ENCODE data around the gene MYO1G. TPM values are rescaled to one million over a fixed set of nuclear protein-coding genes. Genes with fewer than 3 reads are reported as not detected.

MYO1G gene
- total RNA-seq, 1 experiment from 2014 or later = 0.57 TPM

DNA sequence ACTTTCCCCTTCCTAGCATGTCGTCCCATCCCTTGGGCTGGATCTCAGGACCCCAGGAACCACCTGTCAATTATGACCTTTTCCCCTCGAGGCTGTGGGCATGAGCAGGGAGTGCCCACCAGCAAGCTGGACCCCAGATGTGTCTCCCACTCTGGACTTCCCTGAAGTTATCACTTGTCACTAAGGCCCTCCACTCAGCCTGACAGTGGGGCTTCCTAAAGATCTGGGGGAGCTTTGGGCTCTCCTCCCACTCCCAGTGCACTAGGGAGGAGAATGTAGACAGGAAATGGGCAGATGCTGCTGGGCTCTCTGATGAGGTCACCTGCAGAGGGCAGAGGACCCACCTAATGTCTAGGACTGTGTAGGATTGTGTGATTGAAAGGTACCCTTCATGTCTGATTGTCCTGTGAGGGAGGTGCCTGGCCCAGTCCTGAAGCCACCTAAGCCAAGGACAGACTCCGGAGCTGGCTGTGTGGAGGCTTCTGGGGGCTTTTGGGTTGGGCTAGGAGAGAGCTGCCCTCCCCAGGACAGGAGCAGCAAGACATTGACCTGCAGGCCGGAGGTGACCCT, 18.7 kb downstream of the MYO1G start:
- H3K56ac ChIP-seq (ENCODE audit: insufficient read length, low read depth, low read length) = no peak overlapping the region
- Mint-ChIP-seq H3K36me3 (ENCODE audit: insufficient read depth in 1 of 3, low read depth in 3 of 3) (no peaks in the 10 kb centered on the region), H3K27ac (peak overlapping the region in 1 of 3 experiments; percentile 88; a peak in 1 of 7 replicates), H3K4me1 (no peaks in the 10 kb centered on the region), H3K9me3 (no peaks in the 10 kb centered on the region), H3K27me3 (ENCODE audit: low read depth) (peaks cover 30% of the 10 kb centered on the region), H3K4me3 (no peak overlapping the region)
- no peaks in the 10 kb centered on the region for H3K79me2 ChIP-seq (ENCODE audit: insufficient read depth, low read length)
- no peak overlapping the region for H3K9ac ChIP-seq (ENCODE audit: extremely low read depth, insufficient read length, low read length)
- H2BK12ac ChIP-seq (ENCODE audit: insufficient read length, low read depth, low read length) = no peak overlapping the region
- no peaks in the 10 kb centered on the region for H3K23me2 ChIP-seq (ENCODE audit: insufficient read length, low read depth, low read length, poor library complexity, severe bottlenecking)
- H2AK5ac ChIP-seq (ENCODE audit: insufficient read length, low read length) = no peak overlapping the region
- H3K4me2 ChIP-seq (ENCODE audit: insufficient read depth, insufficient read length, low read length) = no peak overlapping the region
- no peak overlapping the region for H3K27ac ChIP-seq (ENCODE audit: insufficient read length, low read depth, low read length)
- no peaks in the 10 kb centered on the region for H3K79me1 ChIP-seq (ENCODE audit: insufficient read depth, low read depth, low read length, poor library complexity, severe bottlenecking)
- H3K27me3 ChIP-seq (ENCODE audit: insufficient read depth, low read length) = no peaks in the 10 kb centered on the region; the same call in 1 of the 2 replicates
- no peak overlapping the region for H3K4ac ChIP-seq (ENCODE audit: low read depth, low read length)
- H3K14ac ChIP-seq (ENCODE audit: insufficient read depth, low read length) = no peak overlapping the region
- no peak overlapping the region for H2BK5ac ChIP-seq (ENCODE audit: insufficient read length, low read length)
- TF ChIP-seq, protein P1, sequence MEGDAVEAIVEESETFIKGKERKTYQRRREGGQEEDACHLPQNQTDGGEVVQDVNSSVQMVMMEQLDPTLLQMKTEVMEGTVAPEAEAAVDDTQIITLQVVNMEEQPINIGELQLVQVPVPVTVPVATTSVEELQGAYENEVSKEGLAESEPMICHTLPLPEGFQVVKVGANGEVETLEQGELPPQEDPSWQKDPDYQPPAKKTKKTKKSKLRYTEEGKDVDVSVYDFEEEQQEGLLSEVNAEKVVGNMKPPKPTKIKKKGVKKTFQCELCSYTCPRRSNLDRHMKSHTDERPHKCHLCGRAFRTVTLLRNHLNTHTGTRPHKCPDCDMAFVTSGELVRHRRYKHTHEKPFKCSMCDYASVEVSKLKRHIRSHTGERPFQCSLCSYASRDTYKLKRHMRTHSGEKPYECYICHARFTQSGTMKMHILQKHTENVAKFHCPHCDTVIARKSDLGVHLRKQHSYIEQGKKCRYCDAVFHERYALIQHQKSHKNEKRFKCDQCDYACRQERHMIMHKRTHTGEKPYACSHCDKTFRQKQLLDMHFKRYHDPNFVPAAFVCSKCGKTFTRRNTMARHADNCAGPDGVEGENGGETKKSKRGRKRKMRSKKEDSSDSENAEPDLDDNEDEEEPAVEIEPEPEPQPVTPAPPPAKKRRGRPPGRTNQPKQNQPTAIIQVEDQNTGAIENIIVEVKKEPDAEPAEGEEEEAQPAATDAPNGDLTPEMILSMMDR (conservative IDR thresholded peaks at IDR 0.05) = no peak
- no peak overlapping the region for H2BK120ac ChIP-seq (ENCODE audit: low read depth, low read length, poor library complexity, severe bottlenecking)
- no peaks in the 10 kb centered on the region for H3K4me1 ChIP-seq (ENCODE audit: insufficient read depth, low read length)
- no peaks in the 10 kb centered on the region for H4K20me1 ChIP-seq (ENCODE audit: control insufficient read depth, insufficient read depth, insufficient read length)
- no peak overlapping the region for H4K91ac ChIP-seq (ENCODE audit: insufficient read length, low read depth, low read length)
- no peak overlapping the region for H2BK20ac ChIP-seq (ENCODE audit: low read depth, low read length, poor library complexity, severe bottlenecking)
- no peak overlapping the region for H2AFZ ChIP-seq (ENCODE audit: low read length)
- H2BK15ac ChIP-seq (ENCODE audit: low read depth, low read length) = no peak overlapping the region
- no peak overlapping the region for H3K23ac ChIP-seq (ENCODE audit: insufficient read length, low read depth, low read length)
- no CpG with 5 or more reads among the region's 4 CpGs for WGBS (ENCODE audit: extremely low coverage, insufficient read length, low lambda C conversion rate)
- no peak overlapping the region for H4K5ac ChIP-seq (ENCODE audit: insufficient read length, low read depth, low read length)
- H4K8ac ChIP-seq (replicated peaks; ENCODE audit: insufficient read length, low read depth, low read length) = no peak overlapping the region
- no peak overlapping the region for H3K18ac ChIP-seq (ENCODE audit: insufficient read length, low read depth, low read length)
- H3K9me3 ChIP-seq (ENCODE audit: control insufficient read depth, low read depth, low read length) = no peaks in the 10 kb centered on the region
- DNase-seq = peak; percentile 25
- no peak overlapping the region for H3T11ph ChIP-seq (ENCODE audit: low read length)

Measured in H9 (cell line).